HG02973 (cell line): ENCODE results near the gene KCNJ4.
"Not testable (repeated sequence)": the region's sequence is repeated elsewhere in the genome, so short reads cannot be mapped to it uniquely, and the experiment has no call there.

Source experiments
- ATAC-seq: cut with Tn5 transposase; IDR thresholded peaks from one replicate; pipeline ENCODE4 v1.9.1; 2021; ENCODE audit warnings: moderate library complexity; ENCODE audit not compliant: unreplicated experiment

The KCNJ4 gene

GRCh38 chr22:38471237-38471636, 16.2 kb upstream of the KCNJ4 start:
- ATAC-seq: no peak

- ATAC-seq: not testable (repeated sequence)
These were observed 15.2 kb upstream of the KCNJ4 start for GRCh38 chr22:38470179-38470578.

DNA sequence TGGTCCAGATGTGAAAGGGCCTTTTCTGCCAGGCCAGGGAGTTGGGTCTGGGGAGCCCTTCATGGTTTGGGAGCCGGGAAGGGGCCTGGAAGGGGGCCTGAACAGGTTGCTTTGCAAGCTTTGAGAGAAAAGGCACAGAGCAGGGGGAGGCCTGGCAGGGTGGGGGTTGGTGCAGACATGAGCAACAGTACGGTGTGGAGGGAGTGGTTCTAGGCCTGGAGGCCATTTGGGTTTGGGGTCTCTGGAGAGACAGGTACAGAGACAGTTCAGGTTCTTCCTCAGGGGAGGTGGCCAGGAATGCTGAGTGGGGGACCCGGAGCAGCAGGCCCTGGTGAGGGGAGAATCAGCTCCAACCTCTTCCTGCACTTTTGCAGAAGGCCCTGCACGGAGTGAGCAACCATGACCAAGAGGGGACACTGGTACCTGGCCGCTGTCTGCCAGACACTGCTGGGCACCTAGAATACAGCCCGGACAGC, 14.3 kb upstream of the KCNJ4 start:
- no peak for ATAC-seq

DNA sequence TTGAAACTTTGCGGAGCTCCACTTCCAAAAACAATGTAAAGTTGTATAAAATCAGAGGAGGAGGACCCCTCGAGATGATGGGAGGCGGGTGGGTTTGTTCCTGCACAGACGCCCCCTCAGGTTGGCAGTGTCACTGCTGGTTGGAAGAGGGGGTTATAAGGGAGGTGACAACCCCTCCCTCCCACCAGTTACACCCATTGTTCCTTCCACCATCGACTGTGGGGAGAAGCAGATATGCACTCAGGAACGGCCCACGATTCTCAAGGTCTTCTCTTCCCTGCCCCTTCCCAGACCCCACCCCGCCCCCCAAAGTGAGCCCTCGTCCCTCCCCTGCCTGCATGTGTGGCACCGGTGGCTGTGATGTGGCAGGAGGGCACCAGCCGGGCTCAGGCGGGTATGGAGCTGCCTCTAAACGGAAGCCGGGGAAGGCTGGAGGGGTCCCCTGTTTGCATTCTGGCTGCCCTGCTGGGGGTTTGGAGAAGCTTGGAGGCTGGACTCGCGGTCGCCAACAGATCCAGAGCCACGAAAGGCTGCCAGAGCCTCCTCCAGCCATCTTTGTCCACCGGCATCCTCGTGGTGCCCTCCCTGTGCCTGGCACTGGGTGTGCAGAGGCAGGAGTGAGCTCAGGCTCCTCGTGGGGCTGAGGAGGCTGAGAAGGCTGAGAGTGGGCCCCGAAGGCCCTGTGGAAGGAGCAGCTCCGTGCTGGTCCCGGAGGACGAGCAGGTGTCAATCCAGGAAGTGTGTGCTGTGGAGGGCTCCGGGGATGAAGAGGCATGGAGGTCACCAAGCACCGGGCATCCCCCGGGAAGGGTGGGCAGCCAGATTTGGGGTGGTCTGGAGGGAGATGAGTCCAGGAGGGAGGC, 13.7 kb upstream of the KCNJ4 start:
- ATAC-seq: no peak

GRCh38 chr22:38467904-38468442, 13.0 kb upstream of the KCNJ4 start, which contains the start of gene KDELR3:
Gene KDELR3 (plus strand): TSS chr22:38468096. CDS start chr22:38468234, 138 bp downstream.
- ATAC-seq: no peak

- no peak for ATAC-seq
These were observed 12.5 kb upstream of the KCNJ4 start for GRCh38 chr22:38467438-38467903.

DNA sequence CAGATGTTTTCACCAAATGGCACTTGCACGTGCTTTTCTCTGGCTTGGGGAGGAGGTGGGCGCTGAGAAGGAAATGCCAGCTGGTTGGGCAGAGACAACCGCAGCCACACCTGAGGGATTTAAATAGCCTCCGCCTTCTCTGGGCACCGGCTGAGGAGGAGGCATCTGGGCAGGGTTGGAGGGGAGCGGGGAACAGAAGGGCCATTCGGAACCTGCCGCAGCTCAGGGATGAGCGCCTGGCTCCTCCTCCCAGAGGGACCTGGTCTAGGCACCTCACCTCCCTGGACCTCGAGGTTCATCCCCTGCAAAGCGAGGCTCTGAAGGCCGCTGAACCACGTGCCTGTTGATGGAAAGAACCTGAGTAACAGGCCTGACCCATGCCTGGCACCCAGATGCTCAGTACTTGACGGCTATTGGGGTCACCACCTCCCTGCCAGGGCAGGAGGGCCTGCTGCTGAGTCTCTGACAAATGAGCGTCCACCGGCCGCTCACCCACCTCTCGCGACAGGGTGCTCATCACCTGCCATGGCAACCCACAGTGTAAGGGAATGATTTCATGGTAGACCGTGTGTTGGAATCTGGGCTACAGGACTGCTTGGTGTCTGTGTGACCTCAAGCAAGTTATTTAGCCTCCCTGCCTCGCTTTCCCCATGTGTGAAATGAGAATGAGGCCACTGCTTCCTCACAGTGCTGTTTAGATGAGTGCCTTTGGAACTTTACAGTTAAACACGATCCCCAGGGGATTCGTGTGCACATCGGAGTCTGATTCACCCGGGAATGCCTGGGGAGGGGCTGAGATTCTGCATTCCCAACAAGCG, 10.9 kb upstream of the KCNJ4 start:
- ATAC-seq: no peak

GRCh38 chr22:38464992-38465672, 10.1 kb upstream of the KCNJ4 start:
- ATAC-seq: no peak

DNA sequence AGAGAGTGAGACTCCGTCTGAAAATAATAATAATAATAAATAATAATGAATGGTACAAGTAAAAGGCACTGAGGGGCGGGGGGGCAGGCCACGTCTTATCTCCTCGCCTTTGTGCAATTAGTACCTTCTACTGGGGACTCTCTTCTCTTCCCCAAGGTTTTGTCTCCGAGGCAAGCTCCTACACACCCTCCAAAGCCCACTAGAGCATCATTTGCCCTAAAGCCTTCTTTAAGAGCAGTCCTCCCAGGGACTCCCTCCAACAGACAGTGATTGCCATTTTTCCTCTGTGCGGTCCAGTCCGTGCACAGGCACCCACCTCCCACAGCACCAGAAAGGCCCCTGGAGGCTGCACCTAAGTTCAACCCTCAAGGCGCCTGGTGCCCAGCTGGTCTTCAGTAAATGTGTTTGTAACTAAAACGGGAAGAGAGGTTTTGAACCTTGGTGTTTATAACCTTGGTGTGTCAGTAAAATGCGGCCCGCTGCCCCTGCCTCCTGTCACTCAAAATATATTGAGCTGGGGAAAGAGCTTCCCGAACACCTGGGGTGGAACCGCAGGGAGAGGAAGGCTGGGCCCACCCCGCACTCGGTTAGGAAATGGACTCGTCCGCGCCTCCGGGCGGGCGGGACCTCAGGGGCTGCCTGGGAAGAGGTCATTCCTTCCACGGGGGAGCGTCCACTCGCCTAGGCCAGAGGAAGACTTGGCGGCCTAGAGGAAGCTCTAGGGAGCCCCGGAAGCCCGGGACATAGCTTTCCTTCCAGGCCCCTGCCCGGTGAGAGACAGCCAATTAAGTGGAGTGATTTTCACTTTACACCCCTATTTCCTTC, 8.2 kb upstream of the KCNJ4 start:
- ATAC-seq: no peak

DNA sequence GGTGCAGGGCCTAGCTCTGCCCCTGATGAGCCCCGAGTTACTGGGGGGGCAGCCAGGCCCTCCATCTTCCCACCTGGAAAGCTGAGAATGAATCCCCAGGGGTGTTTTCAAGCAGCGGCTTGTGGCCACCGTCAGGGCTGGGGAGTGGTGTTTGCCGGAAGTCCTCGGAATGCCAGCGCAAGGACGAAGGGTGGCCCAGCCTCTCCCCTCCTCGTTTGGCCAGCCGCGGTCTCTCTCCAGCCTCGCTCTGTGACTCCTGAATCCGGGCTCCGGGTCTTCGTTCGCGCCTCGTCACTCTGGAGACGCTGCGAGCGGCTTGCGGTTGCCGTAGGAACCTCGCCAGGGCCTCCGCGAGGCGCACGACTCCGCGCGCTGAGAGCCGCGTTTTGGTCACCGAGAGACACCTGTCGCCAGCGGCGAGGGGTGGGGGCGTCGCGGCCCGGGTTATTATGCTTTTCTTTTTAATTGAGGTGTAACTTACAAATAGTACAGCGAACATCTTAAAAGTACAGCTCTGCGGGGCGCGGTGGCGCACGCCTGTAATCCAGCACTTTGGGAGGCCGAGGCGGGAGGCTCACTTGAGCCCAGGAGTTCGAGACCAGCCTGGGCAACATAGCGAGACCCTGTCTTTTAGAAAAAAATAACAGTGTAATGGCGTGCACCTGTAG, 6.5 kb upstream of the KCNJ4 start:
- ATAC-seq: no peak

GRCh38 chr22:38461057-38461413, 6.0 kb upstream of the KCNJ4 start:
- ATAC-seq: no peak

DNA sequence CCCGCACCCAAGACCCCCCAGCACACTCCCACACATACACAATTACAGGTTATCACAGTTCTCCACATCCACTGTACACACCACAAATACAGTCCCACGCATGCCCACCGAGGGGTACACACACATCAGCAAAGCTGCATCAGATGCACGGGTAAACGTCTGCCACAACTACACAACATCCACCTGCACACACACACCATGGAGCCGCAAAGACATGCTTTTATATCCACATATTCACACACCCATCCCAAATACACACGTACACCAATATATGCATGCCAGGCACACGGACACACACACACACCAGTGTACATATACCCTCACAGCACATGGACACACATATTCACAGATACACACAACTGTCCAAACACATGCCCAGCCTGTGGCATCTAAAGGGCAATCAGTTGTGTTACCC, 5.4 kb upstream of the KCNJ4 start:
- no peak for ATAC-seq

GRCh38 chr22:38456841-38457699, 2.1 kb upstream of the KCNJ4 start:
- ATAC-seq: no peak

DNA sequence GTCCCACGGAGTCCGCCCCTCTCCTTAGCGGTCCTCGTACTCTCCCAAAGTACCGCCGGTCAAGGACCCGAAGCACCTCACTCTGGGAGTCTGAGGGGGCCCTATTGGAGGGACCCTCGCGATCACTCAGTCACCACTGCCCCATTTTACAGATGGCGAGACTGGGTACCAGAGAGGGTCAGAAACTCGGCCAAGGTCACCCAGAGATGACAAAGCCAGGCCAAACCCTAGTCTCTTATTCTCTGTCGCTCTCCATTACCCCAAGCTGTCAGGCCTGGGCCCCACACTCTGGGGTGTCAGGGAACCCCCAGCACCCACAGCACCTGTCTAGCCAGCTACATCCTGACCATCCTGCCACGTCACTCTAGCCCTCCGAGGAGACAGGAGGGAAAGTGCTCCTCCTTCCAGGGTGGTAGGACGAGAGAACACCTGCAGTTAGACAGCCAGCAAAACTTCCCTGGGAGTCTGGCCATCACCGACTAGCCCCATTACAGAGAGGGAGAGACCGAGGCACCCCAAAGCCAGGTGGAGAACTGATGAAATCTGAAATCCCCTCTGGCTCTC, 1.4 kb upstream of the KCNJ4 start:
- no peak for ATAC-seq

- ATAC-seq: no peak
These were observed 702 bp upstream of the KCNJ4 start for GRCh38 chr22:38455530-38456271.

GRCh38 chr22:38454353-38455075, 485 bp downstream of the KCNJ4 start:
- ATAC-seq: no peak

DNA sequence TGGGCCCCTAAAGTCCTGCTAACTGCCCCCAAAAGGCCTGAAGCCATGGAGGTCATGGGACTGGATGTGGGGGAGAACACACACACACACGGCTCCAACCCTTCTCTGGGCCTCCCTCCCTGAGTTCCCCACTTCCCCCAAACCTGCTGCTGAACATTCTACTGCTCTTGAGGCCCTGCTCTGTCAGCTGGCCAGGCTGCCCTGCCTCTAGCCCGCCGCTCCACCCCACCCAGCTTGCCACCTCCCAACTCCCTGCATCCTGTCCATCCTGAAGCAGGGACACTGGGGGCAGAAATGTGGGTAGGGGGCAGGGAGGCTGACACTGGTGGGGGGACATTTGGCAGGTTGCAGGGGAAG, 1.0 kb downstream of the KCNJ4 start:
- no peak for ATAC-seq
